GM19351 (cell line): ENCODE measurements around the gene GPX2.
"Not testable (repeated sequence)": the region's sequence is repeated elsewhere in the genome, so short reads cannot be mapped to it uniquely, and the experiment has no call there.

Experiments
- ATAC-seq: cut with Tn5 transposase; IDR thresholded peaks from one replicate; pipeline ENCODE4 v1.9.1; 2021; ENCODE audit warnings: mild to moderate bottlenecking, moderate library complexity; ENCODE audit not compliant: unreplicated experiment

Gene GPX2

DNA sequence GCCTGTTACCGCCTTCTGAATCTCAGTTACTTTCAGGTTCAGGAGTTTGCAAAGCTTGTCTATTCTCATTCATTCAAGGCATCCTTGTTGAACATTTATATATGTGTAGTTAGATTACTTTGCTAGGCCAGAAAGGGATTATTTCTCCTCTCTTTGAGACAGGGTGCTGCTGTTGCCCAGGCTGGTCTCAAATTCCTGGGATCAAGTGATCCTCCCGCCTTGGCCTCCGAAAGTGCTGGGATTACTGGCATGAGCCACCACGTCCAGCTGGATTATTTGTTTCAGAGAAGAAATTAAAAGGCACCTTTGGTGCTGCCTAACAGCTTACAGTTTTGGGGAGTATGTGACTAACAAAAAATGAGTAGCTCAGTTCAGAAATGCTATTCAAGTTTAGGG is 27.5 kb downstream of the GPX2 start:
- ATAC-seq = no peak

DNA sequence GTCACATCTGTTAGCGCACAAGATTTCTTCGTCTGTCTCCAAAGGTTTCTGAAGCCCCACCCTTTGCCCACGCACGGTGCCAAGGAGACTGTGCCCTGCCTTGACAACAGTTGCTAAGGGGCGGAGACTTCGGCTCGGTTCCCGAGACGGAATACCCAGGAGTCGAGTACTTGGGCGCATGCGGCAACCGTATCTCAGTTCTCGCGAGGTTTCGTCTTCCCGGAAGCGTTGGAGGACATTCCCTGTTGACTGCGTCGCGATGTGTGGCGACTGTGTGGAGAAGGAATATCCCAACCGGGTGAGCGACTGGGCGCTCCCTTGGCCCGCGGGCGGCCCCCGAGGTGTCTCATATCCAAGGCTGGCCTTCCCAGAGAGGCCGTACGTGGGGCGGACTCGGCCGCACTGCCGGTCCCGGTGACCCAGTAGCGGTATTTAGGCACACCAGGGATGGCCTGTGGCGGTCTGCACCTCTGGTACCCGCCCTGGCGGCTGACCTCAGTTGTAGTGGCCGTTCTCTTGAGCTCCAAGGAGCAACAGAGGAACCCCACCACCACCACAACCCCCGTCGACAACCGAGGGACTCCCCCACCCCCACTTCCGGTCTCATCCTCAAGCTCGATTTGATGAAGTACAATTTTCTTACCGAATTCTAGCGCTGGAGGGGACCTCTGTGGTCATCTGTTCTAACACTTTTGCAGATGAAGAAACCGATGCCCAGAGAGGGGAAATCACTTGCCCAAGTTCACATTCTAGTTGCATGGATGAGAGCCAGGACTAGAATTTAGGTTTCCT is 28.1 kb downstream of the GPX2 start, which contains the start of gene CHURC1:
Gene CHURC1 (plus strand): TSS at position 219 of the 792 bp plus-strand sequence. CDS start 41 bp downstream, at position 260.
- peak; percentile 95 for ATAC-seq

DNA sequence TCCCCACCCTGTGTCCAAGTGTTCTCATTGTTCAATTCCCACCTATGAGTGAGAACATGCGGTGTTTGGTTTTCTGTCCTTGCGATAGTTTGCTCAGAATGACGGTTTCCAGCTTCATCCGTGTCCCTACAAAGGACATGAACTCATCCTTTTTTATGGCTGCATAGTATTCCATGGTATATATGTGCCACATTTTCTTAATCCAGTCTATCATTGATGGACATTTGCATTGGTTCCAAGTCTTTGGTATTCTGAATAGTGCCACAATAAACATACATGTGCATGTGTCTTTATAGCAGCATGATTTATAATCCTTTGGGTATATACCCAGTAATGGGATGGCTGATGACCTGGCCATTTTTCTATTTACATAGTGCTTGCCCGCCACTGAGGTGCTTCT is 29.1 kb downstream of the GPX2 start:
- not testable (repeated sequence) for ATAC-seq

DNA sequence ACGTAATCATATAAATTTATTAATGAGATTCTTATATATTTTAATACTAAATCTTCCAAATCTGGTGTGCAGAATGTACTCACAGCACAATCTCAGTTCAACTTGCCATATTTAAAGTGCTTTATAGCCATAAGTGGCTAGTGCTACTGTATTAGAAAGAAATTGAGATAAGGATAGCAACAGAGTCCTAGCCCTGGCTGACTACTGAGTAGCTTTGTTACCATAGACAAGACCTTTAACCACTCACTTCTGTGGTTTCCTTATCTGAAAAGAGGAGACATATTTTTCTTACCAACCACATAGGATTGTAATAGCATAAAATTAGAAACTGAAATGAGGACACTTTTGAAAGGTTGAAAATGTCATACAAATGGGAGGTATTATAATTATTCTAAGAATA is 30.3 kb downstream of the GPX2 start:
- no peak for ATAC-seq

DNA sequence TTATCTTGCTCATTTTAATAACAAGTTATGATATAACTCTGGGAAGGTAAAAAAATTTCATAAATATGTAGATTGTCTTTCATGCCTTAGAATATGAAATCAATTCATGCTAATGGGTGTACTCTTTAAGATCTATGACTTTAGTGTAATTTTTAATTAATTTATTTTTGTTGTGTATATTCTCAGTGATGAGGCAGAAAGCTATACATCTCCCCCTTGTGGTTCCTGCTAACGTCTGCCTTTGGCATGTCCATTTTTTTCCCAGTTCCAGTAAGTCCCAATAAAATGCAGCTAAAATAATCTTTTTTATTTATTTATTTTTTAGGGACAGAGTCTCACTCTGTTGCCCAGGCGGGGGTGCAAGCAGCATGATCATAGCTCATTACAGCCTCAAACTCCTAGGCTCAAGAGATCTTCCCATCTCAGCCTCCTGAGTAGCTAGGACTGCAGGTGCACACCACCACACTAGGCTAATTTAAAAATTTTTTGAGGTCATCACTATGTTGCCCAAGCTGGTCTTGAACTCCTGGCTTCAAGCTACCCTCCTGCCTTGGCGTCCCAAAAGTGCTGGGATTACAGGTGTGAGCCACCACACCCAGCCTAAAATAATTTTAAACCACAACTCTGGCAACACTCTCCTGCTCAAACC is 31.6 kb downstream of the GPX2 start:
- no peak for ATAC-seq

DNA sequence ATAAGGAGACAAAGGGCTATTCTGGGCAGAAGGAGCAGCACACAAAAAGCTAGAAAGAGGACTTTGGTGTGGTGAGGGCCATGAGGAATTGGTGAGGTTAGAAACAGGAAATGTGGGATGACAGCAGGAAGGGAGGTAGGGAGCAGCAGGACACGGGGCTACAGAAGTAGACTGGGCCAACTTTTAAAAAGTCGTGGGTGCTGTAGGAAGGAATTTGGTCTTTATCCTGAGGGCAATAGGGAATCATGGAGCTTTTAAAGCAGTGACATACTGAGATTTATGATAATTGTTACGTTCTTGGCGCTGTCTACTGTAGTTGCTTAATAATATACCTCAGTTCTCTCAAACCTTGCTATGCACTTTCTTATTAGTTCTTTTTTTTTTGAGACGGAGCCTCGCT is 36.5 kb downstream of the GPX2 start:
- ATAC-seq = no peak

DNA sequence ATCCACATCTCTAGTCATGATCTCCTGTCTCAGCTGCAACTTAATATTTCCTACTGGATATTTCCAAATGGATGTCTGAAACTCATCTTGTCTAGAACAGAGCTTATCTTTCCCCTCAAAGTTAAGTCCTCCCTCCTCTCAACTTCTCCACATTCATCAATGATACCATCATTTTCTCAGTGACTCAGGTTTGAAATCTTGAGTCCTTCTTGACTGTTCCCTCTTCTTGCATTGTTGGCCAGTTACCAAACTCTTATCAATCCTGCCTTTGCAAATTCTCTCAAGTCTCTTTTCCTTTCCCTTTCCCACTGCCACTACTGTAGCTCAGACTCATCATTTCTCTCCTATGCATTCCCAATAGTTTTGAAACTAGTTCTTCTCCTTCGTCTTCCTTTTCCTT is 42.6 kb downstream of the GPX2 start:
- no peak for ATAC-seq

DNA sequence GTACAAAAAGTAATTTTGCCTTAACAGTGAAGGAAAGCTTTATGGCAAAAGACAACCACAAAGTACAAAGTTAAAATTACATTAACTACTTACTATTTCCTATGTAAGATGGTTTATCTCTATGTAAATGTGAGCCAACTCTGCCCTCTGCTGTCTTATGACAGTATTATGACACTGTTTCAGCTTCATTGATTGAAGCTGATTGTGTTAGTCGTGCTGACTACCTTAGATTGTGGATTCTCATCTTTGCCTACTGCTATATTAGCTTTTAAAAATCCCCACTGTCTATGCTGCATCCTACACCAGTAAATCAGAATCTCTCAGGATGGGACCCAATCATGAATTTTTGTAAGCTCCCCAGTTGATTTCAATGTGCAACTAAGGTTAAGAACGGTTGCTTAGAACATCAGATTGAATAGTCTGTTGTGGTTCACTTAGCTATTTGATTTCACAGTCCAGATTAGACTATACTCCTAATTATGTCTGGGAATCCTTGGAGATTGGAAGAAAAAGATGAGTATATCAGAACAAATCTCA is 50.6 kb downstream of the GPX2 start:
- no peak for ATAC-seq

DNA sequence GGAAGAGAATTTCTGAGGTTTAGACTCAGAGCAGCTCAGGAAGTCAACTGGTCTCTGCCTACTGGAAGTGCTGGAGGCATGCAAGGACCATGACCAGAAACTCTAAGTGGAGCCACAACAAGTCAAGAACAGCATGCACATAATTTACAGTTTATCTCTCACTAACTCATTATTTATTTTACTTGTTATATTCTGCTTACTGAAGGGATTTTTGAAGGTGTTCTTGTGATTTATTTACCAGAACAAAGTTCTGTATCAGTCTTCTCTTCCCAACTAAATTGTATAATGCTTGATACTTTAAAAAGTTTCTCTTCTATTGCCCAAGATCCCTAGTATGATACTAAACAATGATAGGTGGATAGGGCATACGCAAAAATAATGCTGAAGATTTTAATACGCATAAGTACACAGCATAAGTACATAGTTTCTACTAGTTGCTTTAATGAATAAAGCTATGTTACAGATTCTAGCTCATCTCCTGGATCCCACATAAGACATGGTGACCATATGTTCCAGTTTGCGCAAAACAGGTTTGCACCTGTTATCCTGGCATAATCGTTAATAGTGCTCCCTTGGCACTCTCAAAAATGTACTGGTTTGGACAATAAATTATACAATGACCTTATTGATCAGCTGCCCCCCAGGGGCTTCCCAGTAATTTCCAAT is 51.2 kb downstream of the GPX2 start:
- no peak for ATAC-seq

DNA sequence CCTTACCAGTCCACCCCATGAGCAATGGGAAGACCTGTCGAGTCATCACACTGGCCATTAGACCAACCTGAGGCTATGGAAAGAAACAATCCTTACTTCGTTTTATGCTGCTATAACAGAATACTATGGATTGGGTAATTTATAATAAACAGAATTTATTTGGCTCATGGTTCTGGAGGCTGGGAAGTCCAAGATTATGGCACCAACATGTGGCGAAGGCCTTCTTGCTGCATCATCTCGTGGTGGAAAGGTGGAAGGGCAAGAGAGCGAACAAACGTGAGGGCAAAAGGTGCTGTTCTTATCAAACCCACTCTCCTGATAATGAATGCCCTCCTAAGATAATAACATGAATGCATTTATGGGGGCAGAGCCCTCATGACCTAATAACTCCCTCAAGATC is 53.2 kb downstream of the GPX2 start:
- no peak for ATAC-seq
